ENCODE measurements around the gene RPRD2. TPM values are rescaled to one million over a fixed set of nuclear protein-coding genes. Genes with fewer than 3 reads are reported as not detected.

RPRD2 gene
- total and polyA plus RNA-seq, 11 donors, result 6.4 to 33.4 (median 22.6) TPM

GRCh38 chr1:150407330-150407729 lies 43.4 kb downstream of the RPRD2 start:
- 86 to 90% (median 88%) methylated on average over 3 of the region's 3 CpGs for WGBS, 4 donors
- intact Hi-C loops (cut with DNase I), result no loop called here
- no peak for ATAC-seq

GRCh38 chr1:150408800-150409199 lies 44.9 kb downstream of the RPRD2 start:
- H3K36me3 ChIP-seq, result no peaks in the 10 kb centered on the region

More at GRCh38 chr1:150407330-150407729, 43.4 kb downstream of the RPRD2 start:
- no peak for DNase-seq
- Histone ChIP-seq H3K27me3 (no peaks in the 10 kb centered on the region), H3K4me3 (no peak overlapping the region), H3K36me3 (no peaks in the 10 kb centered on the region), H3K9me3 (no peaks in the 10 kb centered on the region), H3K27ac (no peak overlapping the region), H3K4me1 (peaks cover 0 to 33% (median 12%) of the 10 kb centered on the region in 12 donors)
- no peak for TF ChIP-seq CTCF (IDR thresholded peaks at IDR 0.05)
- TF ChIP-seq POLR2A (IDR thresholded peaks at IDR 0.05), result no peak

GRCh38 chr1:150409504-150410362 lies 45.8 kb downstream of the RPRD2 start:
- H3K4me1 ChIP-seq, result peaks cover 0 to 33% (median 12%) of the 10 kb centered on the region in 12 donors
- no peak overlapping the region for H3K27ac ChIP-seq
- intact Hi-C loops (cut with DNase I), result no loop called here
- H3K4me3 ChIP-seq, result no peak overlapping the region
- DNase-seq (no peak), ATAC-seq (no peak)
- H3K27me3 ChIP-seq, result no peaks in the 10 kb centered on the region
- 87 to 91% (median 88%) methylated on average over 12 of the region's 12 CpGs for WGBS, 4 donors
- no peaks in the 10 kb centered on the region for H3K9me3 ChIP-seq
- TF ChIP-seq POLR2A (IDR thresholded peaks at IDR 0.05) (no peak), CTCF (IDR thresholded peaks at IDR 0.05) (no peak)
- H3K36me3 ChIP-seq, result no peaks in the 10 kb centered on the region

More at GRCh38 chr1:150408800-150409199, 44.9 kb downstream of the RPRD2 start:
- TF ChIP-seq POLR2A (IDR thresholded peaks at IDR 0.05) (no peak), CTCF (IDR thresholded peaks at IDR 0.05) (no peak)
- Histone ChIP-seq H3K27ac (no peak overlapping the region), H3K9me3 (no peaks in the 10 kb centered on the region), H3K4me1 (peaks cover 0 to 33% (median 12%) of the 10 kb centered on the region in 12 donors), H3K4me3 (no peak overlapping the region), H3K27me3 (no peaks in the 10 kb centered on the region)
- 92 to 97% (median 95%) methylated on average over 2 of the region's 2 CpGs for WGBS, 4 donors
- ATAC-seq (no peak), DNase-seq (no peak)
- intact Hi-C loops (cut with DNase I), result no loop called here

GRCh38 chr1:150410582-150411101 lies 46.7 kb downstream of the RPRD2 start:
- Histone ChIP-seq H3K27me3 (no peaks in the 10 kb centered on the region), H3K4me1 (peaks cover 0 to 31% (median 9%) of the 10 kb centered on the region in 12 donors), H3K9me3 (no peaks in the 10 kb centered on the region), H3K36me3 (no peaks in the 10 kb centered on the region), H3K27ac (no peak overlapping the region), H3K4me3 (no peak overlapping the region)
- no peak for DNase-seq
- TF ChIP-seq POLR2A (IDR thresholded peaks at IDR 0.05) (no peak), CTCF (IDR thresholded peaks at IDR 0.05) (no peak)
- ATAC-seq, result peak in 2 of 4 donors; percentile 24 to 62
- intact Hi-C loops (cut with DNase I), result no loop called here
- 82 to 90% (median 86%) methylated on average over 6 of the region's 6 CpGs for WGBS, 4 donors
